ENCODE measurements around the gene AUNIP. TPM values are rescaled to one million over a fixed set of nuclear protein-coding genes. Genes with fewer than 3 reads are reported as not detected.

The AUNIP gene
- polyA plus RNA-seq, 3 donors = 0.08 to 0.34 (median 0.22) TPM

DNA sequence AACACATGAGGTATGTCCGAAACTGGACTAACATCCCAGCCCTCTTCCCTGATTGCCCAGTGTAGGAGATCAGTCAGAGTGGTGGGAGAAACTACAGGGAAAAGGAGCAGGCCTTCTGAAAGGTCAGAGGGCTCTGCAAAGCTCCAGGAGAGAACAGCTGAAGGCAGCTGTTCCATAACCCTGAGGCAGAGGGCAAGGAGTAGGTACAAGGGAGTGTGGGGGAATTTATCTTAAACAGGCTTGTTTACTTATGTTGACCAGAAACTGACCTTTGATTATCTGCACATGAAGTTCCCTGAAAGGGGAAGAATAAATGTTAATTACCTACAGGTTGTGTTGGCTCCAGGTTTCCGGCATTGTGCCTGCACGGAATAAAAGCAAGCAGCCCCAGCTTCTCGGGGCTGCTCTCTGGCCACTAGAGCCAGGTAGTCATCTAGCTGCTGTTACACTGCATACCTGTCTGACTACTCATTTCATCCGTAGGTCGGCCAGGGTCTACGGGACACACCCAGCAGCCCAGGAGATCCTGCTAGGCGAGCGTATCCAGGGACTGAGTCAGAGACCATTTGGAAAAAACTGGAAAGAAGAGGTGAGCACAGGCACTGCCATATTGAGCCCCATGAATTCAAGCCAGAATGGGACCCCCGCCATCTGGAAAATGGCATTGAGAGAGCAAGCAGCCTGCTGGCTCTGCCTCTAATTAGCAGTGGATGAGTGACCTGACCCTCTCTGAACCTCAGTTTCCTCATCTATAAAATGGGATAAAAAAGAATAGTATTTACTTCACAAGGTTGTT lies 31.2 kb upstream of the AUNIP start:
- no peak overlapping the region for H3K27ac ChIP-seq (ENCODE audit: low read depth, low read length)
- WGBS, 3 donors = 38 to 88% (median 85%) methylated on average over 10 of the region's 10 CpGs

DNA sequence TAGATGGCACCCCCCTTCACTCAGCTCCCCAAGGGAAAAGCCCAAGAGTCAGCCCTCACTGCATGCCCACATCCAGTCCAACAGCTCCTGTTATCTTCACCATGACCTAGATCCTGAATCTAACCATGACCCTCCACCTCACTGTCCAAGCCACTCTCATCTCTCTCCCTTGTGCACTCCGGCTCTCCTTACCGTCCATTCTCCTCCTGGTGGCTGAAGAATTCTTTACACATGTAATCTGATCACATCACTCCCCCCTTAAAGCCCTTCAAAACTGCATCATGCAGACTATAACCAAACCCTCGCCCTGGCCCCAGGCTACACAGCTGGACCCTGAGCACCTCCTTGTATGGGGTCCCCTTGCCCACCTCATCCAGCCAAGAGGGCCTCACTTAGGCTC lies 30.2 kb upstream of the AUNIP start:
- WGBS, 3 donors = 80 to 84% (median 80%) methylated on average over 3 of the region's 3 CpGs
- no peak overlapping the region for H3K27ac ChIP-seq (ENCODE audit: low read depth, low read length)

- 80 to 95% (median 94%) methylated on average over 7 of the region's 7 CpGs for WGBS, 3 donors
- no peak overlapping the region for H3K27ac ChIP-seq (ENCODE audit: low read depth, low read length)
Observed at GRCh38 chr1:25888426-25888987, 29.2 kb upstream of the AUNIP start.

DNA sequence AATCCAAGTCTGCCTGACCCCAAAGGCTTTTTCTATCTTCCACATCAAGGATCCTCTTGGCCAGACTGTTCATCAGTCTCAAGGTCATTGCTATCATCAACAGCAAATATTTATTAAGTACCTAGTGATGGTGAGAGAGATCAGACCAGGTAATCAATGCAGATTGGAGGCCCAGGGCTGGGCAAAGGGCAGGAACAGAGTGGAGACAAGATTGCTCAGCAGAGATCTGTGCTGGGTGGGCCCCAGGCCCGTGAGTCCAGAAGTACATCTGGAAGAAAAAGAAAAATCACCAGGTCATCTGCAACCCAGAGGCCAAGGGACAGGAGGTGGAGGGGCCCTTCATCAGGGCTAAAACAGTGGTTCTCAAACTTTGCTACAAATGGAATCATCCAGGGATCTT lies 26.3 kb upstream of the AUNIP start:
- 50 to 81% (median 74%) methylated on average over 1 of the region's 1 CpG for WGBS, 3 donors

DNA sequence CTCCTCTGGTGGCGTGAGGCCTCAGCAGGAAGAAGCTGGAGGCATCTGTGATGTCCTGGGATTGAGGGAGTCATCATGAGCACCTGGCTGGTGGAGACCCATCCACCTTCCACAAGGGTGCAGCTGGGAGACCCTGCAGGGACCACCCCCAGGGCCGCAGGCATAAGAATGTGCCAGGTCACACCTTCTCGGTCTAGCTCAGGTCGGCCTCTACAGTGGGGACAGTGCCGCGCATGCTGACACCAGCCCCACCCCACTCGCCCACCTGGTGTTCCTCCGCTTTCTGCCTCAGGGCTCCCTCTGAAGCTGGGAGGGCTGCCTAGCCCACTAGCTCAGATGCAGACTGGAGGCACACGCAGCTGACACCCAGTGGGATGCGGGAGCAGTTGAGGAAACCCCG lies 22.0 kb upstream of the AUNIP start:
- H3K27ac ChIP-seq (ENCODE audit: low read depth, low read length) = no peak overlapping the region
- WGBS, 3 donors = 94 to 95% (median 95%) methylated on average over 11 of the region's 11 CpGs

More for the DNA sequence above, 26.3 kb upstream of the AUNIP start:
- H3K27ac ChIP-seq (ENCODE audit: low read depth, low read length) = no peak overlapping the region

- H3K27ac ChIP-seq (ENCODE audit: low read depth, low read length) = no peak overlapping the region
- 92 to 94% (median 93%) methylated on average over 5 of the region's 5 CpGs for WGBS, 3 donors
Observed at GRCh38 chr1:25880518-25880917, 21.3 kb upstream of the AUNIP start.

DNA sequence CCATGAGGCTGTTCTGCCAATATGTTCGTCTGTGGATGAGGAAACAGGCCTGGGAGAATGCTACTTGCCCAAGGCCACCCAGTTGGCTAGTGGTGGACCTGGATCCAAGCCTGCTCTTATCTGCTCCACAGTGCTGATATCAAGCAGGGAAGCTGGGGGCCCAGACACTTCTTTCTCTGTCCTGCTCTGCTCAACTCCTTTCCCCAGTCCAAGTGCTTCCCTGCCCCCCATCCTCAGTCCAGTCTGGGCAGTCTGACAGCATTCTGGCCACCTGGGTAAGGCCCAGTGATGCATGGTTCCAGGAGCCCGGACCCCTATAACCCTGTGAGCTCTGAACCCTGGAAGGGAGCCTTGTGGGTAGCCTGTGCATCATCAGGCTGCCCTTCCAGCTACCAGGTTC lies 20.4 kb upstream of the AUNIP start:
- WGBS, 3 donors = 42 to 60% (median 57%) methylated on average over 2 of the region's 2 CpGs
- H3K27ac ChIP-seq (ENCODE audit: low read depth, low read length) = no peak overlapping the region

DNA sequence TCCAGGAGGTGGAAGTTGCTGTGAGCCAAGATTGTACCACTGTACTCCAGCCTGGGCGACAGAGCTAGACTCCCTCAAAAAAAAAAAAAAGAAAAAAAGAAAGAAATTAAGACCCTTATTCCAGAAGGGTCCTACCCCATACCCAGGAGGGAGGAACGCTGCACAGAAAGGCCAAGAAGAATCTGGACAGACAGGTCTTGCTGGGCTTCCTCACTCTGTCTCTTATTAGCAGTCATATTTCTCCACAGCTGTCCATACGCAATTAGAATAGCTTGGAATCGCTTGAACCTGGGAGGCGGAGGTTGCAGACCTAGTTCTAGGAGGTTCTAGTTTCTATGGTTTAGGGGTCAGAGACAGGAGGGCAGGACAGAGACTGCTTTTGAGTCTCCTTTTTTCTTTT lies 19.4 kb upstream of the AUNIP start:
- WGBS, 3 donors = 71 to 96% (median 94%) methylated on average over 5 of the region's 5 CpGs
- no peak overlapping the region for H3K27ac ChIP-seq (ENCODE audit: low read depth, low read length)

GRCh38 chr1:25877155-25877554 lies 17.9 kb upstream of the AUNIP start:
- WGBS, 3 donors = 92 to 98% (median 95%) methylated on average over 2 of the region's 2 CpGs
- no peak overlapping the region for H3K27ac ChIP-seq (ENCODE audit: low read depth, low read length)

- 28 to 76% (median 45%) methylated on average over 2 of the region's 2 CpGs for WGBS, 3 donors
- no peak overlapping the region for H3K27ac ChIP-seq (ENCODE audit: low read depth, low read length)
Observed at GRCh38 chr1:25876693-25877077, 17.4 kb upstream of the AUNIP start.

DNA sequence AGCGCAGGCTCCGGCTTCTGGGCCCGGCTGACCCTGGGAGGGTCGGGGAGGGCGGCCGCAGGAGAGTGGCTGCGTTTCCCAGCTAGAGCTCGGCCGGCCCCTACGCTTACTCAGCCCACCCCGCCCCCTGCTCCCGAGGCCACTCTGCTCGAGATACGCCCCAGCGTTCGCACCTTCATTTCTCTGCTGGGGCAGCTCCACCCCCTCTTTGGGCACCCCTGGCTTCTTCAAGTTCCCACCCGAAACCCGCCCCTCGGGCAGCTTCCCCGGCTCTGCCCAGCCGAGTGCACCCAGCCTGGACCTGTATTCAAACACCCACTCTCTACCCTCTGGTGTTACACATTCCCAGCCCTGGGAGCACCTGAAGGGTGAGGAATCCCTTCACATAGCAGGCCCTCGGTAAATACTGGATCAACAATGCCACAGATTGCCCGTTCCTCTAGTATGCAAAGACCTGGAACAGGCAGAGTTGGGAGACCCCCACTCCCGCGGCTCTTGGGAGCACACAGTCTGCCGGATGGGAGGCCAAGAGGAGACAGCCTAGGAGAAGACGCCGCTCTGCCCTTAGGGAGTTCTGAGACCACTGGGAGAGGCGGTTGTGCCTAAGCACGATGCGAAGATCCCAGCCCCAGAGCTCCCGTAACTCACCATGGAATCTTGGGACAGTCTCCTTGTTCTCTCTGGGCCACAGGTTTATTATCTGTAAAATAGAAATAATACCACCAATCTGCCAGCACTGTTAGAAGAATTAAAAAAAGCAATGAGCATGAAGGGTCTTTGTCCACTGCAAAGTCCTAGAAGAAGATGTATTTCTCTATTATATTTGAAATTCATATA lies 16.8 kb upstream of the AUNIP start:
- WGBS, 3 donors = 29 to 34% (median 31%) methylated on average over 26 to 32 of the region's 32 CpGs
- no peak overlapping the region for H3K27ac ChIP-seq (ENCODE audit: low read depth, low read length)

DNA sequence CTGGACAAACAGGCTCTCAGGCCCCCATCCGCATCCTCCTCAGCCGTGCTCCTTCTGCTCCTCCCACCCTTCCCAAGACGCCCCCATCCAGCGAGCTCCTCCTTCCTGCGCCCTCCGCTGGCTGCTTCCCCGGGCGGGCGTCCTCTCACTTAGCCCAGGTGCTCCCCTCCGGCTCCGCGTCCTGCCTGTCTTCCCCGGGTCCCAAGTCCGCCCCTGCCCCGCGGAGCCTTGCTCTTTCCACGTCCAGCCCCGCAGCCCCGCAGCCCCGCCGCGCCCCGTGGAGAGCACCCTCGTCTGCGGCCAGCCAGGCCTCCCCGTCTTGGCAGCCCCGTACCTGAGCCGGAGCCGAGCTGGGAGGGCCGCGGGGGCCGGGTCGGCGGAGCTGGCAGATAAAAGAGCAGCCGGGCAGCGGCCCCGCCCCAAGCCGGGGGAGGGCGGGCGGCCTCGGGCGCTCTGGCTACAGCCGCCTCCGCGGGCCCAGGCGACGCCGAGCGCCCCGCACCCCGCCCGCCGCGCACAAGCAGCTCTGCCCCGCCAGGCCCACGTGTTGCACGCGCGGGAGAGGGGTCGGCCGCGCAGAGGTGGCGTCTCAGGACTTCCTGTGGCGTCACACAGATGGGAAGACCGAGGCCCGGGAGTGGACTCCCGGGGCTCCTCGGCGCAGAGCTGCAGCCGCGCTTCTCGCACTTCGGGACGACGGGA lies 16.0 kb upstream of the AUNIP start, which contains the start of gene PAQR7:
TSS of gene PAQR7 (minus strand) at position 555 of the 702 bp plus-strand sequence. CDS start 11,869 bp downstream, outside the sequence.
- H3K27ac ChIP-seq (ENCODE audit: low read depth, low read length) = no peak within 1 kb of the TSS

GRCh38 chr1:25874635-25875153 lies 15.4 kb upstream of the AUNIP start:
- 28 to 37% (median 36%) methylated on average over 7 to 8 of the region's 8 CpGs for WGBS, 3 donors
- no peak overlapping the region for H3K27ac ChIP-seq (ENCODE audit: low read depth, low read length)

More for the DNA sequence above, 16.0 kb upstream of the AUNIP start, which contains the start of gene PAQR7:
- WGBS, 3 donors = 1% methylated on average over 60 to 75 of the region's 75 CpGs

DNA sequence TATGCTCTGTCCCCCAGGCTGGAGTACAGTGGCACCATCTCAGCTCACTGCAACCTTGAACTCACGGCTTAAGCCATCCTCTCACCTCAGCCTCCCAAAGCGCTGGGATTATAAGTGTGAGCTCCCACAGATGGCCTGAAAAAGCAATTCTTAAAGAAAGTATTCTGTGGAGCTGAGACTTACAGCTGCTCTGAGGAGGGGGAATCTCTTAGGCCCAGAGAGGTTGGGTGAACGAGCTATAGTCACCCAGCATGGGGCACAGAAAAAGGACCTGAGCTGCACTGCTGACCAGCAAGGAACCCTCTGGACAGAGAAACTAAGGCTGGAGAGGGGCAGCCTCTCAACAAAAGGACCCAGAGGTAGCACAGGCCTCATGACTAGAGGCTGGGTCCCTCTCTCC lies 15.0 kb upstream of the AUNIP start:
- no peak overlapping the region for H3K27ac ChIP-seq (ENCODE audit: low read depth, low read length)
- WGBS, 3 donors = 92 to 98% (median 93%) methylated on average over 3 of the region's 3 CpGs

- H3K27ac ChIP-seq (ENCODE audit: low read depth, low read length) = no peak overlapping the region
- WGBS, 3 donors = 51 to 73% (median 70%) methylated on average over 3 of the region's 3 CpGs
Observed at GRCh38 chr1:25873120-25873519, 13.9 kb upstream of the AUNIP start.

GRCh38 chr1:25872713-25873112 lies 13.5 kb upstream of the AUNIP start:
- no peak overlapping the region for H3K27ac ChIP-seq (ENCODE audit: low read depth, low read length)
- 52 to 62% (median 54%) methylated on average over 2 of the region's 2 CpGs for WGBS, 3 donors

DNA sequence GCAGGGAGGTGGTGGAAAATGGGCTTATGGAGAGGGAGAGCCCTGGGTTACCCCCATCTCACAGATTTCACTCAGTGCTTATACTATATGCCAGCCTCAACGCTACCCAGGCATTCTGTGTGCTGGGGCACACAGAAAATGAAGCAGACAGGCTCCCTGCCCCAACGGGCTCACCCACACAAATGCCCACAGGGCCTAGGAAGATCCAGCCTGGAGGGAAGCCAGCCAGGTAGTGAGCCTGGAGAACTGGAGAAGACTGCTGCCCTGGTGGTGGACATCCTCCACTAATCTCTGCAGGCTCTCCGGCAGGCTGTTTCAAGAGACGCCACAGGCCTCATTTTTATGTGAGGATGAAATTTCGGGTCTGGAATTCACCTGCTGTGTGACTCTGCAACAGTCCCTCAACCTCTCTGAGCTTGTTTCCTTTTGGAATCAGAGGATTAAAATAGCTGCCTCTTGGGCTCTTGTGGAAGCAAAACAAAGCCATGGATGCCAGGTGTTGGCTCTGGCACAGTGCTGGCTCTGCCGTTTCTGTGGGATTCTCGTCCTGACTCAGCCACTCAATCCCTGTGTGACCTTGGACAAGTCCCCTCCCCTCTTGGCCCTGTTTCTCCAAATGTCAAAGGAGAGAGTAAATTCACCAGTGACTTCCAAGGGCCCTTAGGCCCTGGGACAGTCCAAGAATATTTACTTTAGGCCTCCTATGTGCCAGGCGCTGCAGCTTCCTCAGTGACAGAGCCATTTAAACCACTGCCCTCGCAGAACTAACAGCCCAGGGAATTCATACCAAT lies 12.6 kb upstream of the AUNIP start:
- H3K27ac ChIP-seq (ENCODE audit: low read depth, low read length) = no peak overlapping the region
- WGBS, 3 donors = 29 to 79% (median 76%) methylated on average over 9 of the region's 9 CpGs
